NOMO-1 (cell line): ENCODE measurements around the gene NSMCE1.

Source experiments
- DNase-seq, 2 experiments: peaks; one replicate each; lab custom pipeline; 2025; ENCODE audit not compliant: unreplicated experiment in 2 of 2; lab: John Stamatoyannopoulos, UW

Gene NSMCE1, protein sequence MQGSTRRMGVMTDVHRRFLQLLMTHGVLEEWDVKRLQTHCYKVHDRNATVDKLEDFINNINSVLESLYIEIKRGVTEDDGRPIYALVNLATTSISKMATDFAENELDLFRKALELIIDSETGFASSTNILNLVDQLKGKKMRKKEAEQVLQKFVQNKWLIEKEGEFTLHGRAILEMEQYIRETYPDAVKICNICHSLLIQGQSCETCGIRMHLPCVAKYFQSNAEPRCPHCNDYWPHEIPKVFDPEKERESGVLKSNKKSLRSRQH

DNA sequence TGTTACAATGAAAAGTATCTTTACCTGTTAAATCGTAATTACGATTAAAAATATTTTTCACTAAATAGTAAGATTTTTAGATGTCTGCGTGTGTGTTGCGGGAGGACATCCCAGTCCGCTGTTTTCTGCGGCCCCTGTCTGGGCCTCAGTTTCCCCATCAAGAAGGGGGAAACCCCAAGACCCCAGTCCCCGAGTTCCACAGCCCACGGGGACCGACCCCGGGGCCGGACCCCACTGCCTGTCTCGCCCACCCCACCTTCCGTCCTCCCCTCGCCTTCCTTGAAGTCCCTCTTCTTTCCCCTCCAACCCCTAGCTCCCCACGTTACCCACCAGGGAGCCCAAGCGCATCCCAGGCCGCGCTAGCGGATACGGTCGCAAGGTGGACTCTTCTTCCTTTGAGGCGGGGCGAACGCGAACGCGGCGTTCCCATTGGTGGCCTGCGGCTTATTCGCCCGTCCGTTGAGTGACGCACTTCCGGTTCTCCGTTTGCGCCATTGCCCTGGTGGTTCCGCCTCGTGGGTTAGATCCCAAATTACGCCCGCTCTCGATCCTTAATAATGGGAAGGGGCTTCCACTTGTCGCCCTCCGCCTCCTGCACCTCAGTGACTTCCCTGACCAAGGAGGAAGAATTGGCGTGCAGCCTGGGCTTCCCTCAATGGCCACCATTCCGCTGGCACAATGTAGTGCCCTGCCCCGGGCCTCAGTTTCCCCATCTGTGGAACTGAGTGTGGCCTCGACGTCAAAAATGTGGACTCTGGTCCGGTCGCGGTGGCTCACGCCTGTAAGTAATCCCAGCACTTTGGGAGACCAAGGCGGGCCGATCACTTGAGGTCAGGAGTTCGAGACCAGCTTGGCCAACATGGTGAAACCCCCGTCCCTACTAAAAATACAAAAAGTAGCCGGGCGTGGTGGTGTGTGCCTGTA is at the start of gene NSMCE1:
TSS of gene NSMCE1 (minus strand) at position 397 of the 924 bp plus-strand sequence. CDS start 11,202 bp downstream, outside the sequence.
- DNase-seq: peak; percentile 90 to 97

DNA sequence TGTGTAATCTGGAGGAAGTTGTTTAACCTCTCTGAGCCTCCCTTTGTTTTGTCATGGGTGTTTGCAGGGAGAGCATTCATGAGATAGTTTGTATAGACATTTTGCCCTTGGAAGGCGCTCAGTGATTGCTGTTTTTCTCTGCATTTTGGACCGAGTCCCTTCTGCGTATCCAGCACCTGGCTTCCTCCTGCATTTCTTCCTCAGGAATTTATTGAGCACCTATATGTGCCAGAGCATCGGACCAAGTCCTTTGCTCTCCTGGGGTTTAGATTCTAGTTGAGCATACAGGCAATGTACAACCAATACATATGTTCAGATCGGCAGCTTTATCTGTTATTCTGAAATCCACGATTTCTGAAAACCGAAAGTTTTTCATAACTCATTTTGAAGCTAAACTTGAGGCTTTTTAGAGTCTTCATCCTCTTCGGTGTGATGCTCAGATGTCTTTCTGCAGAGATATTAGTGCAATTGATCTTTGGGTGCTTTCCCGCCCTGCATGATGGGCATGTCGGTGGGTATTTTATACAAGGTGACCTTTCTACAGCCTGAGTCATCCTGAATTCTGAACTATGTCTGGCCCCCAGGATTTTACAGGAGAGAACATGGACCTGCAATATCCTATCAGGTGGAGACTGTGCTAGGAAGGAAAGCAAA is 49.3 kb upstream of the NSMCE1 start:
- no peak for DNase-seq

DNA sequence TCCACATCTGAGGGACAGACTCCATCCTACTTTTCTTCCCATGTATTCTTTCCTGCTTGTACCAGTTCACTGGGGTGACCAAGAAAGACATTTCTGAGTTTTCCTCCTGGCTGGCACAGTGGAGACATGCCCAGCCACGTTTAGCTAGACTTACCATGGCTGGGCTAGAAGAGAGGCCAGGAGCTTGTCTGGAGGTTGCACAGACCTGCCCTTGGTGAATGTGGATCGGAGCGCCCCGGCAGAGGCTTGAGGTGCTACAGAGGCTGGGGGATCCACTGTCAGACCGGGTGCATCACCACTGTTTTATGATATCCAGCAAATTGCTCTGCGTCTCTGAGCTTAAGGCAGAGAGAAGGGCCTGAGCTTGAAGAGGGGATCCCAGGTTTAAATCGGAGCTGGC is 48.7 kb upstream of the NSMCE1 start:
- DNase-seq: no peak

DNA sequence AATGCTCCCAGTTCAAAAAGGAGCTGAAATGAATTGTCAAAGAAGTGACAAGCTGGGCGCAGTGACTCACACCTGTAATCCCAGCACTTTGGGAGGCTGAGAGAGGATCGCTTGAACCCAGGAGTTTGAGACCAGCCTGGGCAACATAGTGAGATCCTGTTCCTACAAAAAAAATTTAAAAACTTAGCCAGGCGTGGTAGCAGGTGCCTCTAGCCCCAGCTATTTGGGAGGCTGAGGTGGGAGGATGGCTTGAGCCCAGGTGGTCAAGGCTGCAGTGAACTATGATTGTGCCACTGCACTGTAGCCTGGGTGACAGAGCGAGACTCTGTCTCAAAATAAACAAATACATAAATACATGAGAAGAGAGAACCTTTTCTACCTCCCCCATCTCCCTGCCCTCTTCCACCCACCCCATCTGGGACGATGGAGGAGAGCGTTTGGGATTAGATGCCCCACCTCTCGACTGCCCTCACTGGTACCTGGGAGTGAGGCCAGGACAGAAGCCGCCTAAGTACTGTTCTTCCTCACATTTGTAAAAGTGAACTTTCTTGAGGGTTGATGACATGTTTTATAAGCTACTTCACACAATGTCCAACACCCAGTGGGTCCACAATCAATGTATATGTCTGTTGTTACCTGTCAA is 47.6 kb upstream of the NSMCE1 start:
- DNase-seq: no peak

DNA sequence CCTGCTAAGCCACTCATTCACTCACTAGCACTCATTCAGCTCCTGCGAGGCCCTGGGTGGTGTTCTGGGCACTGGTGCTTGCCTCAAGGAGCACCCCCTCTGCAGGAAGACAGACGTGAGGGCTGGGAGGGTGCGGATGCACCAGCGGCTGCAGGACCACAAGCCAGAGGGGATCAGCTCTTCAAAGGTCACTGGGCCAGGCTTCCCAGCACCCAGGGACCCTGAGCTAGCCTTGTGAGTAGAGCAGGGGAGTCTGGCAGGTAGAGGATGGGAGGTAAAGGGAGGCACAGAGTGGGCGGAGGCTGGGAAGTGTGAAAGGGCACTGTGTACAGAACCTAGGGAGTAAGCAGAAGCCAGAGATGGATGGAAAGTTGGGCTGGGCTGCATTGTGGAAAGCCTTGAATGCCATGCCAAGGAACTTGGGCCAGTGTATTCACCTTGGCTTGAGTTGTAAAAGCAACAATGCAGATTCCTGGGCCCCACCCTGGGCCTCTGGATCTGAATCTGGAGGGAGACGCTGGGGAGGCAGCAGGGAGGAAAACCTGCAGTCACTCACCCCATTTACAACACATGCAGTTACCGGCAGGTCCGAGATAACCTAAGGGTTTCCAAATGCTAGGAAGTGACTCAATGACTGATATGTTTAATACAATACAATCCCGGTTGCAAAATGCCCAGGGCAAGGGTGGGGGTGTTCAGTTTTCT is 46.9 kb upstream of the NSMCE1 start:
- DNase-seq: peak; percentile 53 to 68

DNA sequence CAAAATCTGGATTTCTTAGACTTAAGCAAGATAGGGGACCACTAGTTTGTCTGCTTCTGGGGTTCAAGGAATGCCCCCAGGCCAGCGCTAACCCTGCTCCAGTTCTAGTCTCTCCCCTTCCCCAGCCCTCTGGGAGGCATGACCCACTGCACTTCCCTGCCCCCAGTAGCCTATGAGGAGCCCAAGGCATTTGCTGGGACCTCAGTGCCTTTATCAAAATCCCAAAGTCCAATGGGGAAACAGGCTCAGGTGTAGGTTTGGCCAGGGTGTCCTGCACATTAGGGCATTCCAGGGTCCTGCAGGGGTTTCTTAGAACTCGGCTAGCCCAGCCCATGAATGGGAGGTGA is 46.4 kb upstream of the NSMCE1 start:
- DNase-seq: no peak

DNA sequence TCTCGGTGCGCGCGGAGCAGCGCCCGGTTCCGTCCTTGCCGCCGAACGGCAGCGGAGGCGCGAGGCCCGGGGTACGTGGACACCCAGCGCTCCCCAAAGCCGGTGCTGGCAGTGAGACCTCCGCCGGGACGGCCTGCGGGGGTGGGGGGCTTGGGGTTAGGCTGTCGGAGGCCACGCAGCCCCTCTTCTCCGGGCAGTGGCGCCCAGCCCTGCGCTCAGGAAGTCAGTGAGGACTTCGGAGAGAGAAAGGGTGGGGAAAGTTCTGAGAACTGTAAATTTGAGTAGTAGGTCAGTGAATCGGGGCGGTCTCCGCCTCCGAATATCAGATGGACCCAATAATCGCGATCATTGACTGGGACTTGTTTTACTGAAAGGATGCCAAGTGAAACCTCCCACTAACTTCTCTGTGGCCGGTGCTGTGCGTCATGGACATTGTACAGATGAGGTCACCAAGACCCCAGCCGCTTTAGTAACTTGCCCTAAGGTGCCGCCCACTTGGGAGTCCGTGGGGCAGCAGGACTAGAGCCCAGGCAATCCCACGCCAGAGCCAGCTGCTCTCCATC is 45.7 kb upstream of the NSMCE1 start:
- peak; percentile 5 to 15 for DNase-seq

DNA sequence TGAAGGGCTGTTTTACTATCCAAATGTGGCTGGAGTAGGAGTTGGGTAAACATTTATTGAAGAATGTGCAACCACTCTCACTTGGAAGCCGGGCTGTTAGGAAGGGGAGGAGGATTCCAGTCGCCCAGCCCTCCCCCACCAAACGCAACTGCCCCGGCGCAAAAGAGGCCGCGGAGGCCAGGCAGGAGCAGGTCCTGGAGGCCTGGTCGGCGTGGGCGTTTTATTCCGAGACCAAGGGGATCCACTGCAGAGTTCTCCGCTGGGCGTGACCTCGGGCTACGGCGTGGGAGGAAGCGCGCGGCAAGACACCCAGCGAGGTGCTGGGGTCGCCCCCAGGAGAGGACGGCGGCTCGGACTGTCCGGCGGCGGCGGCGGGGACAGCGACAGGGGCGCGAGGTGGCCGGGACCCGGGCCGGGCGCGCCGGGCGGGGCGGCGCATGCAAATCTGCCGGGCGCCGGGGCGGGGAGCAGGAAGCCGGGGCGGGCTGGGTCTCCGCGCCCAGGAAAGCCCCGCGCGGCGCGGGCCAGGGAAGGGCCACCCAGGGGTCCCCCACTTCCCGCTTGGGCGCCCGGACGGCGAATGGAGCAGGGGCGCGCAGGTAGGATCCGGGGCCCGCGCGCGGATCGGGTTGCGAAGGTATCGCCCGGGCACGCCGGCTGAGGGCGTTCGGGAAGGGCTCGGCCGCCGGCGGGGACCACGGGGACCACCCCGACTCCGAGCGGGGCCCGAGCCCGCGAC is 45.0 kb upstream of the NSMCE1 start, which contains the start of gene IL4R:
TSS of gene IL4R (plus strand) at position 553 of the 739 bp plus-strand sequence. CDS start 26,230 bp downstream, outside the sequence.
- peak; percentile 12 to 18 for DNase-seq

DNA sequence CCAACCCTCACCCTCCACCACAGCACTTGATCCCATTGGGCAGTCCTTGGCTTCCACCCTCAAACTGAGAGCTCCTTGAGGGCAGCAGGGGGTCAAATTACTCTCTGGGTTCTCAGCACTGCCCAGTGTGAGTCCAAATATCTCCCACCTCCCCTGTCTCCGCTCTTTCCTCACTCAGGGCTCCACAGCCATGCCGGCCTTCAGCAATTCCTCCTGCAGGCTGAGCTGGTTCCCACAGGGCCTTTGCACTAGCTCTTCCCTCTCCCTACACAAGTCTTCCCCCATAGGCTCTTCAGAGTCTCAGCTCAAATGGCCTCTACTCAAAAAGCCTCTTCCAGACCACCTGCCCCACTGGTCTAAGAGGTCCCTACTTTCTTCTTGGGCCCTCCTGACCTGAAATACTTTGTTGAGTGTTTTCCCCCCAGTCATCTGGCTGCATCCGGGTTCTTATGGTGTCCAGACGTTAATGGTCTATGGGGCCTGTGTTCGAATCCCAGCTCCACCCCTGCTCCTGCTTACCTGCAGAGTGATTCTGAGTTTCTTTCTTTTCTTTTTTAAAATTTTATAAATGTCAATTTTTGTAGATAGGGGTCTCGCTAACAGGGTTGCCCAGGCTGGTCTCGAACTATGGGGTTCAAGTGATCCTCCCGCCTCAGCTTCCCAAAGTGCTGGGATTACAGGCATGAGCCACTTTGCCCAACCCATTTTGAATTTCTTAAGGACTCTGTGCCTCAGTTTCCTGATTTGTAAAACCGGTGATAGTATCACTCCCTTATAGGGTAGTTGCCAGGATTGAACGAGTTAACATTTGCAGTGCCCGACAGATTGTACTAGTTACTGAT is 44.2 kb upstream of the NSMCE1 start:
- DNase-seq: no peak

DNA sequence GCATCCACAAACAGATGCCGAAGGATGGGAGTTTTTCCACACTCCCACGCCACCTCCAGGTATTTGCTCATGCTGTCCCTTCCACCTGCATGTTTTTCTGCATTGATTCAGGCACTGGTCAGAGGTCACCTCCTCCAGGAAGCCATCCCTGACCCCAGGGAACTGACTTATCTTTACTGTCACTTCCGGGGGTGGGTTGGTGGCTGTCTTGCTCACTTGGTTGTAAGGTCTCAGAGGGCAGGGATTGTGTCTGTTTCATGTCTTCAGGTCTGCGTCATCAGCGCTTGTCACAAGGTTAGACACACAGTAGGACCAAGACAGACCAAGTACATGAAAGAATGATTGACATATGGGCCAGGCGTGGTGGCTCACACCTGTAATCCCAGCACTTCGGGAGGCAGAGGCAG is 43.3 kb upstream of the NSMCE1 start:
- no peak for DNase-seq

DNA sequence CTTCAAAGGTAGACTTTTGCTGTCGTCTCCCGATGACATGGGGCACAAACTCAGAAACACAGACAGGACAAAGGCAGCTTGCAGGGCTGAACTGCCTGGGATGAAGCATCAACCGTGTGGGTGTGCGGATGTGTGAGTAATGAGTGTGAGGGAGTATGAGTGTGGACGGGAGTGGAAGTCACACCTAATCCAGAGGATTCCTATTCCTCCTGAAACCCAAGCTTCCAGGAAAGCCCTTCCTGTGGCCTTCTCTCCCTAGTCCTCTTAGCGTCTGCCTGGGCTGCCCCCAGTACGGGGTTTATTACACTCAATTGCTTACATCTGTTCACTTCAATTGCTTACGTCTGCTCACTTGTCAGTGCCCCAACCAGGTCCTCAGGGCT is 42.9 kb upstream of the NSMCE1 start:
- DNase-seq: no peak

DNA sequence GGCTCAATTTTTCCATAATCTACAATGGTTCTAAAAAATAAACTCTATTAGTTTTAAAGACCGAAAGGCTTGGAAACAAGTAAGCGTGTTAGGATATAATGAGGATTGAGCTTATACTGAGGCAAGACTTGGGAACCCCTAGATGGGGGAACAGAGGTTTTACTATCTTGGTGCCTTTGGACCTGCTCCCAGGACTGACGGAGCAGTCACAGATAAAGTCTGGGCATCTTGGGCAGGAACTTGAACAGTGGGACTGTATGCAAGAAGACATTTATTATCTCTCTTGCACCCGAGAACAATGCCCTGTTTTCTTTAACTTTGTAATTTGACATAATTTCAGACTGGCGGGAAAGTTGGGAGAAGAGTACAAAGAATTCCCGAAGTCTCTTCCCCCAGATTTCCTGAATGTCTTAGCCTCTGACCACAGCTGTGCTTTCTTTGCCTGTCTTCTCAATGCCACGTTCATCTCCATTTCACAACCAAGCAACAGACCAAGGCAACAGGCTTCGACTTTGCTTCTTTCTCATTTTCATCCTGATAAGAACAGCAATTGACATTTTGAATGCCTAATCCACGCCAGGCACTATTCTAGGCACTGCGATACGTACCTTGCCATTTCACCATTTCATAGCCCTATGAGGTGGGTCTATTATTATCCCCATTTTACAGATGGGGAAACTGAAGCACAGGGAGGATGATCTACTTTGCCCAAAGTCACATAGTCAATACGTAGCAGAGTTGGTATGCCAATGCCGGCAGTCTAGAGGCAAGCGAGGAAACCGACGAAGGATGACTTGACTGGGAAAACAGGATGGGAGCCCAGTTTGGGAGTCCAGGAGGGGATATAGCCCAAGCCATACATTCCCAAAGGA is 42.2 kb upstream of the NSMCE1 start:
- DNase-seq: no peak

DNA sequence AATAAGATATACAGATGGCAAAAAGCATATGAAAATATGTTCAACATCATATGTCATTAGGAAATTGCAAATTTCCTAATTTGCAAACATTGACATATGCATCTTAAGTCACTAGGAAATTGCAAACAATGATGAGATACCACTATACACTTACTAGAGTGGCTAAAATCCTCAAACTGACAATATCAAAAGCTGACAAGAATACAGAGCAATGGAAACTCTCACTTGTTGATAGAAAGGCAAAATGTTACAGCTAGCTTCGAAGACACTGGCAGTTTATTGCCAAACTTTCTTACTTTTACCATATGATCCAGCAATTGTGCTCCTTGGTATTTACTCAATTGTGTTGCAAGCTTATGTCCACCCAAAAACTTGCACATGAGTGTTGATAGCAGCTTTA is 40.2 kb upstream of the NSMCE1 start:
- DNase-seq: no peak

DNA sequence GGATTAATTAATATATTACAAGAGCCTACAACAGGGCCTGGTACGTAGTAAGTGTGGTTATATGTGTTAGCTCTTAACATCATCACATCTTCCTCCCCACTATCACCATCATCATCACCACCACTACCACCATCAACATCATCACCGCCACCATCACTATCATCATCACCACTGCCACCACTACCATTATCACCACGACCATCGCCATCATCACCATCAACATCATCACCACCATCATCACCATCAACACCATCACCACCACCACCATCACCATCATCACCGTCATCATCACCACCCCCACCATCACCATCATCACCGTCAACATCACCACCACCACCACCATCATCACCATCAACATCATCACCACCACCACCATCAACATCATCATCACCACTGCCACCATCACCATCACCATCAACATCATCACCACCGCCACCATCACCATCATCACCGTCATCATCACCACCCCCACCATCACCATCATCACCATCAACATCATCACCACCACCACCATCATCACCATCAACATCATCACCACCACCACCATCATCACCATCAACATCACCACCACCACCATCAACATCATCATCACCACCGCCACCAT is 37.4 kb upstream of the NSMCE1 start:
- DNase-seq: no peak

DNA sequence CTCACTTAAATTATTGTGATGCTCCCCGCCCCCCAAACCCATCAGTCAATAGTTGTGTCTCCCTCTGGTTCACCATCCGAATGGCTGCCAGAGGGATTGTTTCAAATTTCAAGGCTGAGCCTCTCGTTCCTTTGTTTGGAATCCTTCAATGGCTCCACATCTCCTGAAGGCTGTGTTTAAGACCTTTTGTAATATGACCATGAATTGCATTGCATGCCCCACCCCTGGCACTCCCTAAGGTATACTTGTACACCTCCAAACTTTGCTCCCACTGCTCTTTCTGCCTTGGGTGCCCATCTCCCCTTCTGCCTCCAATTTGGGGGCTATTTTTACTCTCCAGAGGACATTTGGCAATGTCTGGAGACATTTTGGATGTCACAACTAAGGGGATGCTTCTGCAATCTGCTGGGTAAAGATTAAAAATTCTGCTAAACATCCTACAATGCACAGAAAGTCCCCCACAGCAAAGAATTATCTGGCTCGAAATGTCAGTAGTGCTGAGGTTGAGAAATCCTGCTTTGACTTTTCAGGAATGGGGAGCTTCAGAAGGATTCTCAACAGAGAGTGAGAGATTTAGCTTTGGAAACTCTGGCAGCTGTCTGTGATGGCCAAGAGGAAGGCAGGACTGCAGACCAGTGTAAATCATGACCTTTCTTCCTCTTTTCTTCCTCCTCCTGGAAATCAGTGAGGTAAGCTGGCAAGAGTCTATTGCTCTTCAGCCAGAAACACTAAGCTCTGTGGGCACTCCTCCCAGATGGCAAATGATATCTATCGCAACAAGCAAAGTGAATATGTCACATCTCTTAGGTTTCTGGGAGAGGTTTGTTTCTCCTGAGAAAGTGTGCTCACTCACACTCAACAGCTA is 36.5 kb upstream of the NSMCE1 start:
- DNase-seq: peak; percentile 69 to 92

DNA sequence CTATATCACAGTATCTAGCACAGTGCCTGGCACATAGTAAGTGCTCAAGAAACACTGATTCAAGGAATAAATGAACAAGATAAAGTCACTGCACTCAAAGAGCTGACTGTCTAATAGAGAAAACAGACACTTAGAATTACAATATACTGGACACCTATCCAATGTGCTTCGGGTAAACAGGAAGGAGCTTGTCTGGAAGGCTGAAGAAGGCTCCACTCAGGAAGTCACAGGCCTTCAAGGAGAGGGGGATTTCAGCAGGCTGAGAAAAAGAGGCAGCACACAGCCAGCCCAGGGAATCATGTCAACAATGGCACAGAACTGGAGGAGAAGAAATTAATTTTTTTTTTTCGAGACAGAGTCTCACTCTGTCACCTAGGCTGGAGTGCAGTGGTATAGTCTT is 35.5 kb upstream of the NSMCE1 start:
- DNase-seq: no peak
